GM12878 (cell line): ENCODE data around the gene PTPRN2. TPM values are rescaled to one million over a fixed set of nuclear protein-coding genes. Genes with fewer than 3 reads are reported as not detected.

Experiments used
- ATAC-seq: fragments of 200-7000 bp; cut with Tn5 transposase; 3 replicates; pipeline ENCODE4 v1.9.1; 2020; ENCODE audit warnings: mild to moderate bottlenecking, moderate library complexity
- BruUV-seq: library from RNA; stranded (reverse); fragments of 400-500 nt; replicated peaks from 2 replicates; lab custom pipeline; 2021; lab: Mats Ljungman, UMichigan
- CTCF ChIA-PET: fragments of 300-600 bp; sonication (Branson Sonifier 250); formaldehyde crosslinking; extraction: SDS; loops from one replicate; lab custom pipeline; 2021; ENCODE audit warnings: inconsistent platforms; lab: Yijun Ruan, JAX
- POLR2A ChIA-PET: fragments of 350-600 bp; formaldehyde crosslinking; extraction: SDS; loops from one replicate; lab custom pipeline; 2021; ENCODE audit warnings: inconsistent platforms; lab: Charles Lee
- RAD21 ChIA-PET: fragments of 300-600 bp; sonication (Branson Sonifier 250); formaldehyde crosslinking; loops from one replicate; lab custom pipeline; 2023; ENCODE audit warnings: antibody characterized with exemption; ENCODE audit not compliant: unreplicated experiment; lab: Charles Lee
- SMC1A ChIA-PET: fragments of 300-600 bp; sonication (Branson Sonifier 250); formaldehyde crosslinking; loops from one replicate; lab custom pipeline; 2023; ENCODE audit not compliant: unreplicated experiment, uncharacterized antibody; lab: Charles Lee
- DNase-seq: peaks from one replicate; pipeline ENCODE4 v3.0.0-alpha.2; 2011; ENCODE audit warnings: low read depth, low spot score
- FAIRE-seq: peaks from 3 replicates; lab custom pipeline; 2011; peaks lifted over from hg19 to GRCh38; lab: Jason Lieb, UNC
- H2AFZ ChIP-seq: 2 replicates; pipeline ENCODE4 v1.6.0; 2011; ENCODE audit warnings: low read depth, low read length, control low read depth; ENCODE audit not compliant: control insufficient read depth
- H3K27ac ChIP-seq: 2 replicates; pipeline ENCODE4 v1.5.1; 2011; ENCODE audit warnings: control low read depth; ENCODE audit not compliant: control insufficient read depth, insufficient read depth
- H3K27me3 ChIP-seq, 2 experiments: replicated peaks in 1 of 2; 2 replicates each; pipeline versions ENCODE4 v1.6.0 to v1.6.1; 2011; ENCODE audit warnings: low read length in 1 of 2; ENCODE audit not compliant: control insufficient read depth in 2 of 2, insufficient read depth in 2 of 2
- H3K36me3 ChIP-seq, 2 experiments: 2 replicates each; pipeline ENCODE4 v1.5.1; 2011; ENCODE audit warnings: low read length in 1 of 2; ENCODE audit not compliant: control insufficient read depth in 2 of 2, insufficient read depth in 2 of 2
- H3K4me1 ChIP-seq: 2 replicates; pipeline ENCODE4 v1.6.1; 2011; ENCODE audit warnings: mild to moderate bottlenecking, low read length, moderate library complexity, mixed read lengths; ENCODE audit not compliant: control insufficient read depth, insufficient read depth
- H3K4me2 ChIP-seq: 2 replicates; pipeline ENCODE4 v1.6.0; 2011; ENCODE audit warnings: control low read depth; ENCODE audit not compliant: control insufficient read depth, insufficient read depth
- H3K4me3 ChIP-seq: fragments of 200-600 bp; sonication (generic); 2 replicates; pipeline ENCODE4 v1.5.1; 2016
- H3K79me2 ChIP-seq: 2 replicates; pipeline ENCODE4 v1.6.0; 2011; ENCODE audit warnings: low read length; ENCODE audit not compliant: control insufficient read depth, insufficient read depth
- H3K9ac ChIP-seq: 2 replicates; pipeline ENCODE4 v1.8.0; 2011; ENCODE audit warnings: low read length, control low read depth, mixed read lengths; ENCODE audit not compliant: control insufficient read depth, insufficient read depth
- H3K9me3 ChIP-seq: replicated peaks from 3 replicates; pipeline ENCODE4 v1.5.1; 2011; ENCODE audit warnings: mild to moderate bottlenecking, low read length; ENCODE audit not compliant: control insufficient read depth, insufficient read depth
- H4K20me1 ChIP-seq: 2 replicates; pipeline ENCODE4 v1.6.0; 2011; ENCODE audit not compliant: control insufficient read depth, insufficient read depth
- CREB1 ChIP-seq: IDR thresholded peaks from 2 replicates; pipeline ENCODE4 v1.6.1; 2012; ENCODE audit warnings: low read depth, mild to moderate bottlenecking, inconsistent platforms
- CREM ChIP-seq: IDR thresholded peaks from 2 replicates; pipeline ENCODE4 v1.6.1; 2014; ENCODE audit warnings: antibody characterized with exemption, low read depth
- E2F4 ChIP-seq: IDR thresholded peaks from 2 replicates; pipeline ENCODE4 v1.6.1; 2012; ENCODE audit warnings: low read depth, low read length, improper control_type of control experiment
- ESRRA ChIP-seq: IDR thresholded peaks from 2 replicates; pipeline ENCODE4 v1.6.1; 2012; ENCODE audit warnings: mild to moderate bottlenecking, low read length, improper control_type of control experiment
- FOXM1 ChIP-seq: IDR thresholded peaks from 2 replicates; pipeline ENCODE4 v1.6.1; 2012; ENCODE audit warnings: low read depth, mild to moderate bottlenecking, inconsistent platforms, low read length, moderate library complexity
- HDGF ChIP-seq: fragments of 450-650 bp; IDR thresholded peaks from 2 replicates; pipeline ENCODE4 v1.6.1; 2016; ENCODE audit warnings: antibody characterized with exemption
- LARP7 ChIP-seq: fragments of 450-650 bp; IDR thresholded peaks from 2 replicates; pipeline ENCODE4 v1.6.1; 2017; ENCODE audit warnings: mild to moderate bottlenecking
- NFXL1 ChIP-seq: fragments of 450-650 bp; IDR thresholded peaks from 2 replicates; pipeline ENCODE4 v1.6.1; 2017; ENCODE audit warnings: antibody characterized with exemption, mild to moderate bottlenecking, borderline replicate concordance
- PRDM15 ChIP-seq: fragments of 450-650 bp; formaldehyde crosslinking; IDR thresholded peaks from 2 replicates; pipeline ENCODE4 v1.4.0; 2020; ENCODE audit warnings: mild to moderate bottlenecking, moderate library complexity
- RAD51 ChIP-seq: fragments of 450-650 bp; IDR thresholded peaks from 2 replicates; pipeline ENCODE4 v1.6.1; 2016; ENCODE audit warnings: moderate library complexity, mild to moderate bottlenecking, inconsistent platforms
- RFX5 ChIP-seq: IDR thresholded peaks from 2 replicates; pipeline ENCODE4 v1.6.1; 2011; ENCODE audit warnings: low read depth, low read length, improper control_type of control experiment
- SMC3 ChIP-seq: IDR thresholded peaks from 2 replicates; pipeline ENCODE4 v1.6.1; 2011; ENCODE audit warnings: low read length, improper control_type of control experiment, borderline replicate concordance
- YBX1 ChIP-seq: fragments of 450-650 bp; IDR thresholded peaks from 2 replicates; pipeline ENCODE4 v1.6.1; 2016; ENCODE audit warnings: antibody characterized with exemption
- ZNF207 ChIP-seq: fragments of 450-650 bp; IDR thresholded peaks from 2 replicates; pipeline ENCODE4 v1.6.1; 2014; ENCODE audit warnings: antibody characterized with exemption, mild to moderate bottlenecking, borderline replicate concordance
- ZNF384 ChIP-seq: IDR thresholded peaks from 2 replicates; pipeline ENCODE4 v1.6.1; 2012; ENCODE audit warnings: low read depth, mild to moderate bottlenecking, low read length, improper control_type of control experiment, borderline replicate concordance
- WGBS: methylation state at CpG from one replicate; pipeline ENCODE4 v1.1.6; 2016; ENCODE audit warnings: low lambda C conversion rate; ENCODE audit not compliant: insufficient replicate concordance, insufficient coverage; ENCODE audit errors: missing lambda C conversion rate; 5-methylcytosine and 5-hydroxymethylcytosine counted together
- in situ Hi-C: fragments of 300-500 bp; cut with MboI; formaldehyde crosslinking; loops from 9 replicates; pipeline ENCODE4 v1.14.3; 2018; ENCODE audit warnings: mixed read lengths
- intact Hi-C: fragments of 100-400 bp; cut with micrococcal nuclease; formaldehyde crosslinking; loops from one replicate; pipeline ENCODE4 v1.14.2; 2022; ENCODE audit not compliant: unreplicated experiment
- polyA plus RNA-seq, 11 experiments: library from polyadenylated mRNA; depleted of rRNA in 4 of 11; unstranded in 6 of 11; stranded (reverse) in 5 of 11; fragments of >200 nt; fragmentation: Nextera tagmentation in 4 of 11; fragmentation: Illumina TruSeq in 1 of 11; extraction: Ambion mirVana in 4 of 11; extraction: Trizol in 1 of 11; gene quantifications; 1 replicate in 1 of 11; 2 replicates in 10 of 11; pipeline versions ENCODE4 v1.2.1 to v1.2.3, GENCODE V29; 2011 to 2016; ENCODE audit warnings: inconsistent platforms in 2 of 11, missing spikeins in 2 of 11, low read depth in 1 of 11
- total RNA-seq, 4 experiments: library from RNA; depleted of rRNA in 3 of 4; stranded (reverse); fragments of >200 nt in 3 of 4; fragmentation: Illumina TruSeq in 1 of 4; extraction: Trizol in 1 of 4; gene quantifications; 2 replicates each; pipeline versions ENCODE4 v1.2.1 to v1.2.3, GENCODE V29; 2013 to 2021

PTPRN2 gene
- total and polyA plus RNA-seq, 10 of the 15 experiments (the other 5 are each of a cell fraction or from before 2014, with no cell fraction given): 5.4 TPM; not detected in 9

- WGBS: 53% methylated on average over 36 of the region's 39 CpGs
- Histone ChIP-seq H3K4me2 (no peak overlapping the region), H3K4me1 (no peaks in the 10 kb centered on the region), H4K20me1 (no peaks in the 10 kb centered on the region), H3K27ac (no peak overlapping the region), H3K9ac (no peak overlapping the region), H3K27me3 (no peaks in the 10 kb centered on the region), H2AFZ (no peak overlapping the region), H3K36me3 (no peaks in the 10 kb centered on the region), H3K9me3 (no peaks in the 10 kb centered on the region; the same call in 2 of the 3 replicates), H3K79me2 (no peaks in the 10 kb centered on the region), H3K4me3 (no peak overlapping the region)
- ATAC-seq (no peak), DNase-seq (no peak), FAIRE-seq (no peak)
- in situ Hi-C loops (no loop called here), intact Hi-C loops (no loop called here)
- no TSS peak for BruUV-seq
- ChIA-PET RAD21 (no interaction called here), CTCF (no interaction called here), POLR2A (no interaction called here), SMC1A (interaction anchor here (1.0 kb wide), 1 partner anchor 9 kb away, joined by 3 read pairs; no protein-coding TSS in a partner anchor)
- TF ChIP-seq PRDM15: no peak
- no peak for TF ChIP-seq CREB1
- no peak for TF ChIP-seq YBX1
- no peak for TF ChIP-seq LARP7
- TF ChIP-seq SMC3: no peak
- no peak for TF ChIP-seq RFX5
- no peak for TF ChIP-seq E2F4
- no peak for TF ChIP-seq FOXM1
- no peak for TF ChIP-seq ZNF207
- TF ChIP-seq ZNF384: no peak
- TF ChIP-seq HDGF: no peak
- no peak for TF ChIP-seq RAD51
- no peak for TF ChIP-seq ESRRA
- no peak for TF ChIP-seq NFXL1
- TF ChIP-seq CREM: no peak
Observed at GRCh38 chr7:157671358-157672255, 916.0 kb downstream of the PTPRN2 start.
